K562 (cell line): Measurements from ENCODE around the gene GATB. TPM values are rescaled to one million over a fixed set of nuclear protein-coding genes. Genes with fewer than 3 reads are reported as not detected.

Source experiments
- ARID1B ChIP-seq: fragments of 450-650 bp; IDR thresholded peaks from 2 replicates; pipeline ENCODE4 v1.6.1; 2016; ENCODE audit warnings: antibody characterized with exemption, mild to moderate bottlenecking, inconsistent platforms
- ARID3A ChIP-seq: IDR thresholded peaks from 2 replicates; pipeline ENCODE4 v1.6.1; 2012; ENCODE audit warnings: low read depth, low read length, improper control_type of control experiment, borderline replicate concordance
- CBFA2T2 ChIP-seq: fragments of 450-650 bp; conservative IDR thresholded peaks from 2 replicates; pipeline ENCODE4 v1.6.1; 2017; ENCODE audit warnings: mild to moderate bottlenecking
- CBFA2T3 ChIP-seq: fragments of 450-650 bp; IDR thresholded peaks from 2 replicates; pipeline ENCODE4 v1.6.1; 2017
- CBX3 ChIP-seq, 2 experiments: IDR thresholded peaks; 1 replicate in 1 of 2; 2 replicates in 1 of 2; pipeline ENCODE4 v1.6.1; 2012; ENCODE audit warnings: inconsistent platforms in 2 of 2, low read length in 2 of 2, borderline replicate concordance in 1 of 2, control low read depth in 1 of 2
- CEBPB ChIP-seq: fragments of 450-650 bp; IDR thresholded peaks from 2 replicates; pipeline ENCODE4 v1.6.1; 2016; ENCODE audit warnings: missing genetic modification characterization, missing compliant biosample characterization
- CREM ChIP-seq: IDR thresholded peaks from 2 replicates; pipeline ENCODE4 v1.6.1; 2014; ENCODE audit warnings: antibody characterized with exemption, low read depth
- ELF4 ChIP-seq: fragments of 450-650 bp; formaldehyde crosslinking; IDR thresholded peaks from 2 replicates; pipeline ENCODE4 v1.4.0; 2022; ENCODE audit warnings: missing genetic modification characterization
- HDGF ChIP-seq: fragments of 450-650 bp; IDR thresholded peaks from 2 replicates; pipeline ENCODE4 v1.6.1; 2016
- JUN ChIP-seq, 2 experiments: sonication (generic) in 1 of 2; formaldehyde crosslinking in 1 of 2; IDR thresholded peaks; 2 replicates each; pipeline versions ENCODE4 v1.6.1 to v1.8.0; 2012 to 2022; ENCODE audit warnings: borderline replicate concordance in 2 of 2, mild to moderate bottlenecking in 2 of 2, improper control_type of control experiment in 1 of 2, low read depth in 1 of 2, low read length in 1 of 2, missing genetic modification reagents in 1 of 2
- JUND ChIP-seq, 2 experiments: IDR thresholded peaks; 2 replicates in 1 of 2; 3 replicates in 1 of 2; pipeline ENCODE4 v1.6.1; 2011; ENCODE audit warnings: borderline replicate concordance in 2 of 2, low read depth in 2 of 2, low read length in 2 of 2, improper control_type of control experiment in 1 of 2, missing biosample characterization in 1 of 2, missing genetic modification characterization in 1 of 2, missing genetic modification reagents in 1 of 2
- KLF1 ChIP-seq: fragments of 450-650 bp; IDR thresholded peaks from 2 replicates; pipeline ENCODE4 v1.6.1; 2016; ENCODE audit warnings: missing genetic modification characterization, missing compliant biosample characterization
- KLF16 ChIP-seq: IDR thresholded peaks from 2 replicates; pipeline ENCODE4 v1.6.1; 2016; ENCODE audit warnings: antibody characterized with exemption
- MAFG ChIP-seq: fragments of 450-650 bp; conservative IDR thresholded peaks from 2 replicates; pipeline ENCODE4 v1.6.1; 2016; ENCODE audit warnings: missing genetic modification characterization, missing compliant biosample characterization
- TCFL5 ChIP-seq: fragments of 250-450 bp; sonication (Bioruptor Pico); conservative IDR thresholded peaks from 2 replicates; pipeline ENCODE4 v1.6.1; 2021; ENCODE audit warnings: mild to moderate bottlenecking, moderate library complexity, matching md5 sums
- ZNF740 ChIP-seq, 3 experiments: fragments of 200-800 bp in 1 of 3; sonication (Bioruptor generic) in 1 of 3; sonication (generic) in 1 of 3; formaldehyde crosslinking in 1 of 3; IDR thresholded peaks; 2 replicates each; pipeline versions ENCODE4 v1.6.1 to v1.8.0; 2016 to 2022; ENCODE audit warnings: mild to moderate bottlenecking in 2 of 3, missing compliant biosample characterization in 2 of 3, missing genetic modification characterization in 2 of 3, missing genetic modification reagents in 1 of 3
- polyA plus RNA-seq, 8 experiments: library from polyadenylated mRNA; depleted of rRNA in 4 of 8; stranded (reverse) in 5 of 8; unstranded in 3 of 8; fragments of >200 nt; fragmentation: Nextera tagmentation in 2 of 8; fragmentation: Illumina TruSeq in 1 of 8; extraction: Ambion mirVana in 2 of 8; extraction: Trizol in 1 of 8; gene quantifications; 2 replicates each; pipeline versions ENCODE4 v1.2.1 to v1.2.3, GENCODE V29; 2011 to 2014; ENCODE audit warnings: inconsistent platforms in 1 of 8, missing spikeins in 1 of 8
- total RNA-seq, 7 experiments: library from RNA; depleted of rRNA in 6 of 7; stranded (reverse); fragments of >200 nt in 6 of 7; fragmentation: Illumina TruSeq in 2 of 7; extraction: Trizol in 2 of 7; gene quantifications; 2 replicates each; pipeline versions ENCODE4 v1.2.1 to v1.2.3, GENCODE V29; 2011 to 2021; ENCODE audit warnings: low replicate concordance in 1 of 7
- TF ChIP-seq, protein P1 (sequence below): fragments of 200-800 bp; sonication (Bioruptor generic); IDR thresholded peaks from 2 replicates; pipeline ENCODE4 v1.6.1; 2017; ENCODE audit warnings: missing genetic modification characterization, missing compliant biosample characterization
- TF ChIP-seq, protein P2 (sequence below): sonication (generic); formaldehyde crosslinking; IDR thresholded peaks from 2 replicates; pipeline ENCODE4 v1.8.0; 2023; ENCODE audit warnings: missing genetic modification reagents, mild to moderate bottlenecking, borderline replicate concordance

GATB gene
- total and polyA plus RNA-seq, 9 of the 15 experiments (the other 6 are each of a cell fraction or from before 2014, with no cell fraction given) = 15.3 to 31.8 (median 26.2) TPM

- TF ChIP-seq JUND (IDR thresholded peaks at IDR 0.05; ENCODE audit: borderline replicate concordance, low read depth, low read length) = no peak; the same call in 1 of the 2 replicates
- TF ChIP-seq JUND (tag; IDR thresholded peaks at IDR 0.05; ENCODE audit: borderline replicate concordance, low read depth, low read length) = peak; percentile 40; the same call in 1 of the 3 replicates
- TF ChIP-seq TCFL5 (CRISPR knock-in tag) = no peak
- TF ChIP-seq CBX3 (IDR thresholded peaks at IDR 0.05; ENCODE audit: borderline replicate concordance in 1 of 2, low read length in 2 of 2) = no peak
- TF ChIP-seq ZNF740 (CRISPR knock-in tag; IDR thresholded peaks at IDR 0.05) = no peak
- no peak for TF ChIP-seq ZNF740 (tag; IDR thresholded peaks at IDR 0.05)
- TF ChIP-seq, protein P1, sequence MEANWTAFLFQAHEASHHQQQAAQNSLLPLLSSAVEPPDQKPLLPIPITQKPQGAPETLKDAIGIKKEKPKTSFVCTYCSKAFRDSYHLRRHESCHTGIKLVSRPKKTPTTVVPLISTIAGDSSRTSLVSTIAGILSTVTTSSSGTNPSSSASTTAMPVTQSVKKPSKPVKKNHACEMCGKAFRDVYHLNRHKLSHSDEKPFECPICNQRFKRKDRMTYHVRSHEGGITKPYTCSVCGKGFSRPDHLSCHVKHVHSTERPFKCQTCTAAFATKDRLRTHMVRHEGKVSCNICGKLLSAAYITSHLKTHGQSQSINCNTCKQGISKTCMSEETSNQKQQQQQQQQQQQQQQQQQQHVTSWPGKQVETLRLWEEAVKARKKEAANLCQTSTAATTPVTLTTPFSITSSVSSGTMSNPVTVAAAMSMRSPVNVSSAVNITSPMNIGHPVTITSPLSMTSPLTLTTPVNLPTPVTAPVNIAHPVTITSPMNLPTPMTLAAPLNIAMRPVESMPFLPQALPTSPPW (CRISPR knock-in tag) = peak; percentile 83
- TF ChIP-seq JUN (IDR thresholded peaks at IDR 0.05; ENCODE audit: borderline replicate concordance, low read depth, low read length) = 0 out of 2 replicates have a peak, but pooled peaks have one; percentile 21
- no peak for TF ChIP-seq JUN (CRISPR knock-in tag; IDR thresholded peaks at IDR 0.05; ENCODE audit: borderline replicate concordance)
- peak; percentile 41; the same call in 1 of the 2 replicates for TF ChIP-seq CREM
- TF ChIP-seq, protein P2, sequence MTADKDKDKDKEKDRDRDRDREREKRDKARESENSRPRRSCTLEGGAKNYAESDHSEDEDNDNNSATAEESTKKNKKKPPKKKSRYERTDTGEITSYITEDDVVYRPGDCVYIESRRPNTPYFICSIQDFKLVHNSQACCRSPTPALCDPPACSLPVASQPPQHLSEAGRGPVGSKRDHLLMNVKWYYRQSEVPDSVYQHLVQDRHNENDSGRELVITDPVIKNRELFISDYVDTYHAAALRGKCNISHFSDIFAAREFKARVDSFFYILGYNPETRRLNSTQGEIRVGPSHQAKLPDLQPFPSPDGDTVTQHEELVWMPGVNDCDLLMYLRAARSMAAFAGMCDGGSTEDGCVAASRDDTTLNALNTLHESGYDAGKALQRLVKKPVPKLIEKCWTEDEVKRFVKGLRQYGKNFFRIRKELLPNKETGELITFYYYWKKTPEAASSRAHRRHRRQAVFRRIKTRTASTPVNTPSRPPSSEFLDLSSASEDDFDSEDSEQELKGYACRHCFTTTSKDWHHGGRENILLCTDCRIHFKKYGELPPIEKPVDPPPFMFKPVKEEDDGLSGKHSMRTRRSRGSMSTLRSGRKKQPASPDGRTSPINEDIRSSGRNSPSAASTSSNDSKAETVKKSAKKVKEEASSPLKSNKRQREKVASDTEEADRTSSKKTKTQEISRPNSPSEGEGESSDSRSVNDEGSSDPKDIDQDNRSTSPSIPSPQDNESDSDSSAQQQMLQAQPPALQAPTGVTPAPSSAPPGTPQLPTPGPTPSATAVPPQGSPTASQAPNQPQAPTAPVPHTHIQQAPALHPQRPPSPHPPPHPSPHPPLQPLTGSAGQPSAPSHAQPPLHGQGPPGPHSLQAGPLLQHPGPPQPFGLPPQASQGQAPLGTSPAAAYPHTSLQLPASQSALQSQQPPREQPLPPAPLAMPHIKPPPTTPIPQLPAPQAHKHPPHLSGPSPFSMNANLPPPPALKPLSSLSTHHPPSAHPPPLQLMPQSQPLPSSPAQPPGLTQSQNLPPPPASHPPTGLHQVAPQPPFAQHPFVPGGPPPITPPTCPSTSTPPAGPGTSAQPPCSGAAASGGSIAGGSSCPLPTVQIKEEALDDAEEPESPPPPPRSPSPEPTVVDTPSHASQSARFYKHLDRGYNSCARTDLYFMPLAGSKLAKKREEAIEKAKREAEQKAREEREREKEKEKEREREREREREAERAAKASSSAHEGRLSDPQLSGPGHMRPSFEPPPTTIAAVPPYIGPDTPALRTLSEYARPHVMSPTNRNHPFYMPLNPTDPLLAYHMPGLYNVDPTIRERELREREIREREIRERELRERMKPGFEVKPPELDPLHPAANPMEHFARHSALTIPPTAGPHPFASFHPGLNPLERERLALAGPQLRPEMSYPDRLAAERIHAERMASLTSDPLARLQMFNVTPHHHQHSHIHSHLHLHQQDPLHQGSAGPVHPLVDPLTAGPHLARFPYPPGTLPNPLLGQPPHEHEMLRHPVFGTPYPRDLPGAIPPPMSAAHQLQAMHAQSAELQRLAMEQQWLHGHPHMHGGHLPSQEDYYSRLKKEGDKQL (CRISPR knock-in tag) = no peak
- peak; percentile 93 for TF ChIP-seq CBFA2T3
- no peak for TF ChIP-seq ELF4
- TF ChIP-seq CEBPB (tag) = no peak
- TF ChIP-seq HDGF = no peak
- peak; percentile 88 for TF ChIP-seq ARID1B
- TF ChIP-seq MAFG (tag) = no peak
- TF ChIP-seq KLF16 = peak; percentile 58
- TF ChIP-seq KLF1 = no peak
- peak; percentile 89 for TF ChIP-seq CBFA2T2
- peak; percentile 45; the same call in 1 of the 2 replicates for TF ChIP-seq ARID3A
Measured at GRCh38 chr4:151671541-151672059, 89.2 kb downstream of the GATB start (continued).
